Measurements from ENCODE around the gene TDRD12.

TDRD12 gene

DNA sequence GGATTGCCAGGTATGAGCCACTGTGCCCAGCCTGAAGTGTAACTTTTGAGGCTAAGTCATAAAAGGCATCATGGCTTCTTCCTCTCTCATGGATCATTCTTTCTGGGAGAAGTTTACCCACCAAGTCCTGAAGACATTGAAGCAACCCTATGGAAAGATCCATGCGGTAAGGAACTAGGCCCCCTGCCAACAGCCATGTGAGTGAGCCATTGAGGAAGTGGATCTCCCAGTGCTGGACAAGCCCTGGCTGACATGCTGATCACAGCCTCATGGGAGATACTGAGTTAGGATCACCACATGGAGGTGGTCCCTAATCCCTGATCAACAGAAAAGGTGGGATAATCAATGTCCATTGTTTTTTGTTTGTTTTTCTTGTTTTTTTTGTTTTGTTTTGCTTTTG is 31.3 kb upstream of the TDRD12 start:
- Histone ChIP-seq H3K4me1 (ENCODE audit: control insufficient read depth, insufficient read depth, low read length) (peaks cover 22% of the 10 kb centered on the region), H3K27ac (ENCODE audit: extremely low read depth, low read depth, low read length) (no peak overlapping the region), H3K9me3 (ENCODE audit: control insufficient read depth, insufficient read depth, low read depth, low read length) (no peaks in the 10 kb centered on the region), H3K36me3 (ENCODE audit: control insufficient read depth in 2 of 2, insufficient read depth in 1 of 2, low read length in 2 of 2) (peaks cover 4 to 8% of the 10 kb centered on the region in 2 experiments; a peak in 2 of 3 replicates), H3K4me3 (ENCODE audit: low read depth, low read length) (no peak overlapping the region)
- POLR2A ChIA-PET = interaction anchor here (0.7 kb wide), 1 partner anchor 12 kb away, joined by 3 read pairs; no protein-coding TSS in a partner anchor
- CTCF ChIA-PET = interaction anchor here (2.4 kb wide), 1 partner anchor 11 kb away, joined by 15 read pairs; no protein-coding TSS in a partner anchor
- no peak for TF ChIP-seq ZSCAN4 (tag by site-specific recombination; IDR thresholded peaks at IDR 0.05)
- TF ChIP-seq IKZF3 (tag by site-specific recombination; IDR thresholded peaks at IDR 0.05) = peak; percentile 65

- ChIA-PET POLR2A (interaction anchor here (0.6 to 1.5 kb wide), 23 partner anchors 9 to 682 kb away, joined by 3 to 44 read pairs (median 3); partner anchors contain the start of genes ANKRD27, CEP89, DPY19L3 and FAAP24), CTCF (interaction anchor here (0.6 to 2.6 kb wide), 8 partner anchors 9 to 1384 kb away, joined by 3 to 16 read pairs (median 3); partner anchors contain the start of gene RGS9BP)
- peaks cover 9 to 34% of the 10 kb centered on the region in 2 experiments; a peak in 2 of 3 replicates for H3K36me3 ChIP-seq (ENCODE audit: control insufficient read depth in 2 of 2, insufficient read depth in 1 of 2, low read length in 2 of 2)
- peak within 1 kb of the TSS; percentile 96 for H3K27ac ChIP-seq (ENCODE audit: extremely low read depth, low read depth, low read length)
- H3K4me3 ChIP-seq (ENCODE audit: low read depth, low read length) = peak within 1 kb of the TSS; percentile 52
- H3K4me1 ChIP-seq (ENCODE audit: control insufficient read depth, insufficient read depth, low read length) = peaks cover 23% of the 10 kb centered on the region
- no peaks in the 10 kb centered on the region for H3K9me3 ChIP-seq (ENCODE audit: control insufficient read depth, insufficient read depth, low read depth, low read length)
- TF ChIP-seq ZNF184 (tag by site-specific recombination; IDR thresholded peaks at IDR 0.05) = no peak
- peak; percentile 91 for TF ChIP-seq SP3 (tag by site-specific recombination; IDR thresholded peaks at IDR 0.05)
- TF ChIP-seq ZNF280C (tag by site-specific recombination; IDR thresholded peaks at IDR 0.05) = no peak
- TF ChIP-seq, protein P1, sequence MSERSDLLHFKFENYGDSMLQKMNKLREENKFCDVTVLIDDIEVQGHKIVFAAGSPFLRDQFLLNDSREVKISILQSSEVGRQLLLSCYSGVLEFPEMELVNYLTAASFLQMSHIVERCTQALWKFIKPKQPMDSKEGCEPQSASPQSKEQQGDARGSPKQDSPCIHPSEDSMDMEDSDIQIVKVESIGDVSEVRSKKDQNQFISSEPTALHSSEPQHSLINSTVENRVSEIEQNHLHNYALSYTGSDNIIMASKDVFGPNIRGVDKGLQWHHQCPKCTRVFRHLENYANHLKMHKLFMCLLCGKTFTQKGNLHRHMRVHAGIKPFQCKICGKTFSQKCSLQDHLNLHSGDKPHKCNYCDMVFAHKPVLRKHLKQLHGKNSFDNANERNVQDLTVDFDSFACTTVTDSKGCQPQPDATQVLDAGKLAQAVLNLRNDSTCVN (tag by site-specific recombination; optimal IDR thresholded peaks at IDR 0.05) = peak; percentile 54
- TF ChIP-seq TCF7L2 (IDR thresholded peaks at IDR 0.05; ENCODE audit: borderline replicate concordance, low read depth, low read length) = no peak
- peak; percentile 53; the same call in 1 of the 2 replicates for TF ChIP-seq GLIS1 (tag by site-specific recombination; IDR thresholded peaks at IDR 0.05)
- peak; percentile 79 for TF ChIP-seq ZBTB17 (tag by site-specific recombination; IDR thresholded peaks at IDR 0.05)
- TF ChIP-seq ZNF529 (tag by site-specific recombination; IDR thresholded peaks at IDR 0.05; ENCODE audit: insufficient replicate concordance) = no peak
- no peak for TF ChIP-seq ZFP3 (tag by site-specific recombination; IDR thresholded peaks at IDR 0.05; ENCODE audit: low read depth)
- TF ChIP-seq IKZF3 (tag by site-specific recombination; IDR thresholded peaks at IDR 0.05) = peak; percentile 95
- peak; percentile 65 for TF ChIP-seq ZBTB21 (tag by site-specific recombination; IDR thresholded peaks at IDR 0.05)
- peak; percentile 100 for TF ChIP-seq ZBTB8A (tag by site-specific recombination; IDR thresholded peaks at IDR 0.05)
- 0 out of 2 replicates have a peak, but pooled peaks have one; percentile 73 for TF ChIP-seq ZNF280D (tag by site-specific recombination; IDR thresholded peaks at IDR 0.05)
- TF ChIP-seq ZNF341 (tag by site-specific recombination; IDR thresholded peaks at IDR 0.05; ENCODE audit: low read depth) = peak; percentile 67
- TF ChIP-seq ZNF704 (tag by site-specific recombination; IDR thresholded peaks at IDR 0.05) = no peak
- peak; percentile 43; the same call in 1 of the 2 replicates for TF ChIP-seq ZNF391 (tag by site-specific recombination; IDR thresholded peaks at IDR 0.05; ENCODE audit: borderline replicate concordance, low read depth)
- TF ChIP-seq ZNF239 (tag by site-specific recombination; IDR thresholded peaks at IDR 0.05) = no peak
- peak; percentile 78 for TF ChIP-seq EGR2 (tag by site-specific recombination; IDR thresholded peaks at IDR 0.05; ENCODE audit: low read depth)
- TF ChIP-seq BCL11A (tag by site-specific recombination; IDR thresholded peaks at IDR 0.05; ENCODE audit: low read depth) = peak; percentile 36; the same call in 1 of the 2 replicates
- no peak for TF ChIP-seq ZNF302 (tag by site-specific recombination; IDR thresholded peaks at IDR 0.05; ENCODE audit: low read depth)
- no peak for TF ChIP-seq ZNF48 (tag by site-specific recombination; IDR thresholded peaks at IDR 0.05)
- TF ChIP-seq ZBTB48 (tag by site-specific recombination; IDR thresholded peaks at IDR 0.05) = peak; percentile 91
- no peak for TF ChIP-seq ZNF792 (tag by site-specific recombination; IDR thresholded peaks at IDR 0.05)
- peak; percentile 72 for TF ChIP-seq KLF1 (tag by site-specific recombination; IDR thresholded peaks at IDR 0.05)
These were observed 28.1 kb upstream of the TDRD12 start, which contains the start of gene NUDT19 for GRCh38 chr19:32691291-32691951. Gene NUDT19 (plus strand): TSS chr19:32691821. CDS start chr19:32691961, 140 bp downstream.
